GM19463 (cell line): ENCODE results near the gene RBFOX2.

Experiments used
- ATAC-seq: cut with Tn5 transposase; IDR thresholded peaks from one replicate; pipeline ENCODE4 v1.9.1; 2021; ENCODE audit warnings: mild to moderate bottlenecking, moderate library complexity; ENCODE audit not compliant: unreplicated experiment

The RBFOX2 gene

DNA sequence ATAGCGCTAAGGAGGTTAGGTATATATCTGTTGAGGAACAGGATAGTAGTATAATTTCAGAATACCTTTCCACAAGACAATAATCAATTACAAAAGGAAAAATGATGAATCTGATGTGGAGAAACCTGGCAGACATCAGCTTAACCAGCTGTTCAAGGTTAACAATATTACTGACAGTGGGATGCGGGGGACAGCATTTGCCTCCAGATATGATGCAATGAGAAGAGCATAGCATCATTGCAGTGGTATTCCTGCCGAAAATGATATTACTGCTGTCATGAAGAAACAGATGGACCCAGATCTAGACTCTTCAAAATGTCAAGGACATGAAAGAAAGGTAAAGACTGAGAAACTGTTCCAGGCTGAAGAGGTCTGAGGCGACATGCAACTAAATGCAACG, 49.7 kb downstream of the RBFOX2 start:
- no peak for ATAC-seq

GRCh38 chr22:35978201-35978600, 50.4 kb downstream of the RBFOX2 start:
- no peak for ATAC-seq

- no peak for ATAC-seq
Measured at GRCh38 chr22:35977136-35977535, 51.5 kb downstream of the RBFOX2 start.

DNA sequence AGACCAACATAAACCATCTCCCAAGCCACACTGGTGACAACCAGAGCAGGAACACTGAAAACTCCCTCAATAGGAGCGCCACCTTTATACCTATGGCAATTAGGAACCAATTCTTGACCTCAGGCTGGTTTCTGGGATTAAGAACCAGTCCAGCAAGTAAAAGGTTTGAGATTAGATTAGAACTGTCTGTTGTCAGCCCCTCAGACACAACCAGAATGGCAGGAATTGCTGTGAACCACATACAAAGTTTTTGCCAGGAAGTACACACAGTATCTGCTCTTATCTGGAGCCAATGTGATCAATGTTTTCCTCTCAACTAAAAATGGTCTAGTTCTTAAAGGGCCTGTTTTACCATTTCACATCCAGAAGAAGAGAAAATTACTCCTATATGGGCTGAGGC, 55.2 kb downstream of the RBFOX2 start:
- no peak for ATAC-seq

GRCh38 chr22:35972559-35972958, 56.1 kb downstream of the RBFOX2 start:
- ATAC-seq = no peak

- no peak for ATAC-seq
Measured at GRCh38 chr22:35971456-35972119, 57.0 kb downstream of the RBFOX2 start.

GRCh38 chr22:35970616-35971455, 57.8 kb downstream of the RBFOX2 start:
- no peak for ATAC-seq

DNA sequence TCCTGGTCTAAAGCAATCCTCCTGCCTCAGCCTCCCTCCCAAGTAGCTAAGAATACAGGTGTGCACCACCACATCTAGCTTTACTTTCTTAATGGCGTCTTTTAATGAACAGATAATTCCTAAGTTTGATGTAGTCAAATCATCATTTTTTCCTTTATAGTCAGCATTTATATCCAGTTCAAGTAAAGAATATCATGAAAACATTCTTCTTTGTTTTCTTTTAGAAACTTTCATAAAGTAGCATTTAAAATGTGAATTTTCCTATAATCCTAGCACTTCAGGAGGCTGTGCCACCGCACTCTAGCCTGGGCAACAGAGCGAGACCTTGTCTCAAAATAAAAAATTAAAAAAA, 61.6 kb downstream of the RBFOX2 start:
- ATAC-seq = no peak

DNA sequence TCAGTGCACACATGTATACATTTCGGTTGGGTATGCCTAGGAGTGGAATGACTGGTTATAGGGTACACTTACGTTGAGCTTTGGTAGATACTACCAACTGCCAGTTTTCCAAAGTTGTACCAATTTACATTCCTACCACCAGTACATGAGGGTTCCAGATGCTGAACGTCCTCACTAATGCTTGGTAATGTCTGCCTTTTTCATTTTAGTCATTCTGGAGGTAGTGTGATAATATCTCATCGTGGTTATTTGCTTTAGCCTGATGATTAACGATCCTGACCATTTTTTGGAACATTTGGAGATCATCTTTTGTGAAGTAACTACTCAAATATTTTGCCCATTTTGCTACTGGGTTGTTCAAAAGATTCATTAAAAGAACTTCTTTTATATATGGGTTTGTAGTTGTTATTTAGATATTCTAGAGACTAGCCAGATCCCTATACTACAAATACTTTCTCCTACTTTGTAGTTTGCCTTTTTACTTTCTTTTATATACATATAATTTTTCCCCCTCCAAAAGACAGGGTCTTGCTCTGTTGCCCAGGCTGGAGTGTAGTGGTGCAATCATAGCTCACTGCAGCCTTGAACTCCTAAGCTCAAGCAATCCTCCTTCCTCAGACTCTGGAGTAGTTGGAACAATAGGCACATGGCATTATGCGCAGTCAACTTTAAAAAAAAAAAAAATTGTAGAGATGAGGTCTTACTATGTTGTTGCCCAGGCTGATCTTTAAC, 62.1 kb downstream of the RBFOX2 start:
- ATAC-seq = no peak

- no peak for ATAC-seq
Measured at GRCh38 chr22:35963237-35963810, 65.3 kb downstream of the RBFOX2 start.

GRCh38 chr22:35961480-35962295, 66.9 kb downstream of the RBFOX2 start:
- no peak for ATAC-seq

- ATAC-seq = no peak
Measured at GRCh38 chr22:35960854-35961253, 67.8 kb downstream of the RBFOX2 start.

DNA sequence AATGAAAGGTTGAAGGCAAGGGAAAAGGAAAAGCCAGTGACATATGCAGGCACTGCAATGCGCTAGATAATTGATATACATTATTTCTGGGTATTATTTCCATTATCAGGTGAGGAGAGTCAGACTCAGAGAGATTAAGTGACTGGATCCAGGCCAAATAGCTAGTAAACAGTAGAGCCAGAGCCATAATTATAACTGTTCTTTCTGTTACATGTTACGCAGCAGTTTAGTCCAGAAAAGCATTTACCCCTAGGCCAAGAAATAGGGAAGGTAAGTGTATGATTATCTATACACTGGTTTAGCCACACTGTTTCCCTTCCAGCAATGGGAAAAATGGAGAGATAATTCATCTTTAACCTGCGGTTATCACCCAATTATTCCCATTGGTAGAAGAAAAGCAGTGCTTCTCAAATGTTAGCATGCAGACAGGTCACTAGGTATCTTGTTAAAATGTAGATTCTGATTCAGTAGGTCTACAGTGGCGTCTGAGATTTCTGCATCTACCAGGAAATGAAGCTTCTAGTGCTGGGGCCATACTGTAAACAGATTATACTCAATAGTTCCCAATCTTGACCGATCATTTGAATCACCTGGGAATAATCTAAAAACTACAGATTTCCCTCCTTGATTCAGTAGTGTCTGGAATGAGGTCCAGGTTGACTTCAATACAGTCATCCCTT, 69.4 kb downstream of the RBFOX2 start:
- no peak for ATAC-seq

- ATAC-seq = no peak
Measured at GRCh38 chr22:35958334-35958733, 70.3 kb downstream of the RBFOX2 start.

GRCh38 chr22:35957589-35957988, 71.0 kb downstream of the RBFOX2 start:
- ATAC-seq = no peak

DNA sequence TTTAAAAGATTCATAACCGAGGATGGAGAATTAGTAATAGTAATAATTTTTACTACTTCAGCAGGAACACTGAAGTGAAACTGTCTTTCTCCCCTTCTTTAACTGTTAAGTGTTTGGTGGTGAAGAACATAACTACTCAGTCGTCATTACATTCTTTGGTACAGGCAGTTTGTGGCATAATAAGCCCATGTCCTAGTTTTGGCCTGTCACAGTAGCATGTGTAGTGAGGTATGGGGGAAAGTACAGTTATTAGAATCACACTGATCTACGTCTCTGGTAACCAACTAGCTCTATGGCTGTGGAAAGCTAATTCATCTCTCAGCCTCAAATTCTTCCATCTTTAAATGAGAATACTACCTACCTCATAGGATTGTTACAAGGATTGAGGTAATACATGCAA, 71.8 kb downstream of the RBFOX2 start:
- ATAC-seq = no peak

DNA sequence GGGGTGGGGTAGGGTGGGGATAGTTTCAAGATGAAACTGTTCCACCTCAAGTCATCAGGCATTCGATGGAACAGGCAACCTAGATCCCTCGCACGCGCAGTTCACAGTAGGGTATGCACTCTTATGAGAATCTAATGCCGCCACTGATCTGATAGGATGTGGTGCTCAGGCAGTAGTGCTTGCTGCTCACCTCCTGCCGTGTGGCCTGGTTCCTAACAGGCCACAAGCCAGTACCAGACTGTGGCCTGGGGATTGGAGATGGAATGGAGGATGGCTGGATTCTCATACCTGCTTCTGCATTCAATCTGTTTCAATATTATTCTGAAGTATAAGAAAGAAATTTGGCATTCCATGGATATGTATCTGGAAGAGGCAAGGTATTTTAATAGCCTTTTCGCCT, 73.1 kb downstream of the RBFOX2 start:
- ATAC-seq = no peak

GRCh38 chr22:35952576-35952975, 76.0 kb downstream of the RBFOX2 start:
- ATAC-seq = no peak

DNA sequence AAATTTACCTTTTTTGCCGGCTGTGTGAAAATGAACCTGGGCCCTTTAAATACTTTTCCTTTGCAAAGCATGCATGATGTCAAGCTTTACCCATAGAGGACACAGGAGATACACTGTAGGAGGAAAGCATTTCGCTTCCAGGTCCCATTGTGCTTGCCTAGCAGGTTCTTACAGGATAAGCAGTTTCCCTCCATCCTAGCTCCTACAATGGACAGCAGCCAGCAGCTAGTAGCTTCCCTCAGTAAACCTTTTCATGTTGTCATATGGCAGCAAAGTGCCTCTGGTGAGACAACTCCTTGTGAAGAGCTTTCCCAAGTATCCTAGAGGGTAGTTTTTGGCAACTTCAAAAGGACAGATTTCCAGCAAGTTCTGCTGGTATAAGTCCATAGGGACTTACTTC, 78.4 kb downstream of the RBFOX2 start:
- no peak for ATAC-seq

DNA sequence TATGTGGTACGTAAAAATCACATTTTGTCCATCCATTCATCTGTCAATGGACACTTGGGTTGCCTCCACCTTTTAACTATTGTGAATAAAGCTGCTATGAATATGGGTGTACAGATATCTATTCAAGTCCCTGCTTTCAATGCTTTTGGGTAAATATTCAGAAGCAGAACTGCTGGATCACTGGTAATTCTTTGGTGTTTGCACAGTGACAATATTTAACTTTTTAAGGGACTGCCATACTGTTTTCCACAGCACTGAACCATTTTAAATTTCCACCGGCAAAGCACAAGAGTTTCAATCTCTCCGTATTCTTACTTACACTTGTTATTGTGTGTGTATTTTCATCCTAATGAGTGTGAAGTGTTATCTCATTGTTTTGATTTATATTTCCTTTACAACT, 79.4 kb downstream of the RBFOX2 start:
- ATAC-seq = no peak
